Sigmoid colon (tissue), 4 donors: ENCODE data around the gene PDS5A.

ENCODE experiments used
- EP300 ChIP-seq, 4 donors: sonication (generic); formaldehyde crosslinking; IDR thresholded peaks; one replicate each; pipeline ENCODE4 v1.6.1; 2017; ENCODE audit warnings: antibody characterized with exemption in 4 of 4
- POLR2A ChIP-seq, 2 donors: fragments of 450-650 bp; IDR thresholded peaks; one replicate each; pipeline ENCODE4 v1.6.1; 2016; ENCODE audit warnings: antibody characterized with exemption in 2 of 2, mild to moderate bottlenecking in 2 of 2, moderate library complexity in 2 of 2
- TF ChIP-seq, protein P1 (sequence below), 4 experiments: fragments of 450-650 bp in 3 of 4; fragments of 200-600 bp in 1 of 4; IDR thresholded peaks; one replicate each; pipeline ENCODE4 v1.5.1; 2016 to 2019; ENCODE audit warnings: antibody characterized with exemption in 4 of 4, mild to moderate bottlenecking in 3 of 4, moderate library complexity in 2 of 4

DNA sequence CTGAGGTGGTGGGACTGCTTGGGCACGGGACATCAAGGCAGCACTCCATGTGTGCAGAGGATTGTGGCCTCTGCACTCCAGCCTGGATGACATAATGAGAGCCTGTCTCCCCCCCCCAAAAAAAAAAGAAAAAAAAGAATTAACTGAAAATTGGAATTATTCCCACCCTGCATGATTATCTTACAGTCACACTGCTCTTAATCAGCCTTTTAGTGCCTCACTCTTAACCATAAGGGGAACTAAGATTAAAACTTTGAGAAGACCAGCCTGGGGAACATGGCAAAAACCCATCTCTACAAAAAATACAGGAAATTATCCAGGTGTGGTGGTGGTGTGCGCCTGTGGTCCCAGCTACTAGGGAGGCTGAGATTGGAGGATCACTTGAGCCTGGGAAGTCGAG, 185.2 kb downstream of the PDS5A start:
- TF ChIP-seq, protein P1, sequence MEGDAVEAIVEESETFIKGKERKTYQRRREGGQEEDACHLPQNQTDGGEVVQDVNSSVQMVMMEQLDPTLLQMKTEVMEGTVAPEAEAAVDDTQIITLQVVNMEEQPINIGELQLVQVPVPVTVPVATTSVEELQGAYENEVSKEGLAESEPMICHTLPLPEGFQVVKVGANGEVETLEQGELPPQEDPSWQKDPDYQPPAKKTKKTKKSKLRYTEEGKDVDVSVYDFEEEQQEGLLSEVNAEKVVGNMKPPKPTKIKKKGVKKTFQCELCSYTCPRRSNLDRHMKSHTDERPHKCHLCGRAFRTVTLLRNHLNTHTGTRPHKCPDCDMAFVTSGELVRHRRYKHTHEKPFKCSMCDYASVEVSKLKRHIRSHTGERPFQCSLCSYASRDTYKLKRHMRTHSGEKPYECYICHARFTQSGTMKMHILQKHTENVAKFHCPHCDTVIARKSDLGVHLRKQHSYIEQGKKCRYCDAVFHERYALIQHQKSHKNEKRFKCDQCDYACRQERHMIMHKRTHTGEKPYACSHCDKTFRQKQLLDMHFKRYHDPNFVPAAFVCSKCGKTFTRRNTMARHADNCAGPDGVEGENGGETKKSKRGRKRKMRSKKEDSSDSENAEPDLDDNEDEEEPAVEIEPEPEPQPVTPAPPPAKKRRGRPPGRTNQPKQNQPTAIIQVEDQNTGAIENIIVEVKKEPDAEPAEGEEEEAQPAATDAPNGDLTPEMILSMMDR (IDR thresholded peaks at IDR 0.05): no peak
- TF ChIP-seq EP300 (IDR thresholded peaks at IDR 0.05) (no peak), POLR2A (IDR thresholded peaks at IDR 0.05) (no peak)
